Gastrocnemius medialis (tissue), 4 donors: ENCODE measurements around the gene SCARF2. TPM values are rescaled to one million over a fixed set of nuclear protein-coding genes. Genes with fewer than 3 reads are reported as not detected.
"Not testable (repeated sequence)": the region's sequence is repeated elsewhere in the genome, so short reads cannot be mapped to it uniquely, and the experiment has no call there.

Experiments used
- ATAC-seq, 2 donors: fragments of 150-250 bp; one replicate each; pipeline ENCODE4 v1.9.1; 2016
- DNase-seq, 2 donors: peaks; one replicate each; pipeline ENCODE4 v3.0.0-alpha.2; 2019
- H3K27ac ChIP-seq, 4 donors: fragments of 200-600 bp; sonication (generic); 1 replicate in 1 of 4; 2 replicates in 3 of 4; pipeline ENCODE4 v1.5.1; 2016 to 2018; ENCODE audit warnings: mild to moderate bottlenecking in 2 of 4, moderate library complexity in 1 of 4
- H3K27me3 ChIP-seq, 3 donors: fragments of 200-600 bp; sonication (generic) in 2 of 3; 1 replicate in 1 of 3; 2 replicates in 2 of 3; pipeline versions ENCODE4 v1.5.1 to v1.6.0; 2016 to 2019; ENCODE audit warnings: mild to moderate bottlenecking in 1 of 3, moderate library complexity in 1 of 3
- H3K36me3 ChIP-seq, 2 donors: fragments of 200-600 bp; sonication (generic) in 1 of 2; one replicate each; pipeline ENCODE4 v1.5.1; 2017 to 2018
- H3K4me1 ChIP-seq, 2 donors: fragments of 200-600 bp; sonication (generic) in 1 of 2; one replicate each; pipeline ENCODE4 v1.5.1; 2016 to 2017; ENCODE audit warnings: mild to moderate bottlenecking in 2 of 2
- H3K4me3 ChIP-seq, 4 donors: fragments of 200-600 bp; sonication (generic) in 3 of 4; 1 replicate in 1 of 4; 2 replicates in 3 of 4; pipeline ENCODE4 v1.5.1; 2016 to 2019; ENCODE audit warnings: mild to moderate bottlenecking in 2 of 4
- H3K9me3 ChIP-seq, 3 donors: fragments of 200-600 bp; sonication (generic) in 2 of 3; 1 replicate in 1 of 3; 2 replicates in 2 of 3; pipeline ENCODE4 v1.5.1; 2016 to 2019
- CTCF ChIP-seq, 5 experiments: fragments of 450-650 bp in 3 of 5; fragments of 200-600 bp in 2 of 5; sonication (generic) in 2 of 5; IDR thresholded peaks in 4 of 5; conservative IDR thresholded peaks in 1 of 5; 1 replicate in 4 of 5; 2 replicates in 1 of 5; pipeline ENCODE4 v1.5.1; 2016 to 2019; ENCODE audit warnings: antibody characterized with exemption in 5 of 5, mild to moderate bottlenecking in 3 of 5, moderate library complexity in 3 of 5
- POLR2A ChIP-seq, 2 donors: fragments of 450-650 bp; IDR thresholded peaks; one replicate each; pipeline ENCODE4 v1.6.1; 2017; ENCODE audit warnings: antibody characterized with exemption in 2 of 2, mild to moderate bottlenecking in 2 of 2, moderate library complexity in 2 of 2
- in situ Hi-C, 4 donors: fragments of 200-750 bp; cut with MboI; loops; one replicate each; pipeline versions ENCODE4 v1.15.0 to v1.8.0; 2017; ENCODE audit warnings: low sequenced_read_pairs in 4 of 4
- intact Hi-C: fragments of 100-400 bp; cut with DNase I; formaldehyde crosslinking; loops from one replicate; pipeline ENCODE4 v1.15.1; 2023; ENCODE audit warnings: low total_unique reads
- total RNA-seq, 4 donors: library from RNA; depleted of rRNA; stranded (reverse); fragments of >200 nt; gene quantifications; one replicate each; pipeline versions ENCODE4 v1.1.0 to v1.2.3, GENCODE V29; 2016

The SCARF2 gene
- total RNA-seq = 1 to 10 TPM; 1.8 to 4.0 (median 2.3) TPM

GRCh38 chr22:20437613-20438426 lies at the start of gene SCARF2:
TSS of gene SCARF2 (minus strand) at chr22:20437825. CDS start at chr22:20437754, 71 bp downstream.
- DNase-seq (no peak), ATAC-seq (peak in 1 of 2 donors; percentile 22)
- Histone ChIP-seq H3K9me3 (no peaks in the 10 kb centered on the region), H3K4me1 (peaks cover 0 to 14% of the 10 kb centered on the region in 2 donors), H3K27ac (peak within 1 kb of the TSS; percentile 67 to 78 (median 72)), H3K4me3 (peak within 1 kb of the TSS; percentile 57 to 76 (median 60)), H3K27me3 (peaks cover 20 to 34% (median 24%) of the 10 kb centered on the region in 3 donors), H3K36me3 (peaks cover 0 to 11% of the 10 kb centered on the region in 2 donors)
- in situ Hi-C loops = loop anchor here in 1 of 4 donors (25.0 kb wide), 1 partner anchor 249 kb away; no protein-coding TSS in a partner anchor
- intact Hi-C loops = no loop called here
- TF ChIP-seq CTCF (IDR thresholded peaks at IDR 0.05 in 4 of 5, conservative IDR thresholded peaks at IDR 0.05 in 1 of 5) = no peak
- no peak for TF ChIP-seq POLR2A (IDR thresholded peaks at IDR 0.05)

- DNase-seq (no peak), ATAC-seq (no peak)
- Histone ChIP-seq H3K27me3 (no peaks in the 10 kb centered on the region), H3K4me1 (peaks cover 0 to 7% of the 10 kb centered on the region in 2 donors), H3K9me3 (no peaks in the 10 kb centered on the region), H3K36me3 (no peaks in the 10 kb centered on the region), H3K27ac (no peak overlapping the region), H3K4me3 (no peak overlapping the region)
- in situ Hi-C loops (no loop called here), intact Hi-C loops (no loop called here)
- TF ChIP-seq POLR2A (IDR thresholded peaks at IDR 0.05) (no peak), CTCF (IDR thresholded peaks at IDR 0.05 in 4 of 5, conservative IDR thresholded peaks at IDR 0.05 in 1 of 5) (no peak)
Observed at GRCh38 chr22:20486229-20486628, 48.6 kb upstream of the SCARF2 start.

GRCh38 chr22:20484948-20485683 lies 47.5 kb upstream of the SCARF2 start:
- Histone ChIP-seq H3K4me3 (no peak overlapping the region), H3K27ac (no peak overlapping the region), H3K36me3 (no peaks in the 10 kb centered on the region), H3K9me3 (no peaks in the 10 kb centered on the region), H3K4me1 (peaks cover 0 to 7% of the 10 kb centered on the region in 2 donors), H3K27me3 (no peaks in the 10 kb centered on the region)
- ATAC-seq (no peak), DNase-seq (no peak)
- TF ChIP-seq CTCF (IDR thresholded peaks at IDR 0.05 in 4 of 5, conservative IDR thresholded peaks at IDR 0.05 in 1 of 5) = no peak
- no peak for TF ChIP-seq POLR2A (IDR thresholded peaks at IDR 0.05)
- intact Hi-C loops (no loop called here), in situ Hi-C loops (no loop called here)

GRCh38 chr22:20483771-20484170 lies 46.1 kb upstream of the SCARF2 start:
- DNase-seq (no peak), ATAC-seq (no peak)
- H3K4me3 ChIP-seq = no peak overlapping the region
- TF ChIP-seq POLR2A (IDR thresholded peaks at IDR 0.05) (no peak), CTCF (IDR thresholded peaks at IDR 0.05 in 4 of 5, conservative IDR thresholded peaks at IDR 0.05 in 1 of 5) (no peak)
- H3K4me1 ChIP-seq = peaks cover 0 to 7% of the 10 kb centered on the region in 2 donors
- in situ Hi-C loops (no loop called here), intact Hi-C loops (no loop called here)
- H3K9me3 ChIP-seq = no peaks in the 10 kb centered on the region
- H3K27ac ChIP-seq = no peak overlapping the region
- H3K27me3 ChIP-seq = no peaks in the 10 kb centered on the region
- no peaks in the 10 kb centered on the region for H3K36me3 ChIP-seq

GRCh38 chr22:20483143-20483506 lies 45.5 kb upstream of the SCARF2 start:
- H3K36me3 ChIP-seq, DNase-seq, H3K4me3 ChIP-seq, in situ Hi-C loops, ATAC-seq, H3K27ac ChIP-seq, H3K4me1 ChIP-seq, intact Hi-C loops, H3K27me3 ChIP-seq, H3K9me3 ChIP-seq: not testable (repeated sequence)
